ENCODE results near the gene GOPC. TPM values are rescaled to one million over a fixed set of nuclear protein-coding genes. Genes with fewer than 3 reads are reported as not detected.

The GOPC gene
- polyA plus RNA-seq, 2 donors = 8.6 to 12.1 TPM

- H3K4me1 ChIP-seq (ENCODE audit: control insufficient read depth in 2 of 2, insufficient read depth in 2 of 2, low read length in 1 of 2) = no peaks in the 10 kb centered on the region
- H3K9me3 ChIP-seq (ENCODE audit: control insufficient read depth in 2 of 2, insufficient read depth in 1 of 2, low read depth in 1 of 2, low read length in 1 of 2) = no peaks in the 10 kb centered on the region
- peaks cover 0 to 1% of the 10 kb centered on the region in 2 donors for H3K36me3 ChIP-seq (ENCODE audit: control insufficient read depth in 2 of 2, insufficient read depth in 2 of 2, low read length in 1 of 2)
- H3K27me3 ChIP-seq (ENCODE audit: control insufficient read depth in 1 of 2, insufficient read depth in 2 of 2, low read length in 2 of 2) = no peaks in the 10 kb centered on the region
- no peak overlapping the region for H3K27ac ChIP-seq (ENCODE audit: low read depth in 2 of 2, low read length in 1 of 2)
- WGBS, 2 donors = 99% methylated on average over 2 of the region's 2 CpGs
- no peak overlapping the region for H3K4me3 ChIP-seq (ENCODE audit: low read depth in 1 of 2, low read length in 2 of 2)
Measured at GRCh38 chr6:117568247-117568646, 34.1 kb downstream of the GOPC start.

GRCh38 chr6:117564681-117565080 is 37.6 kb downstream of the GOPC start:
- H3K27me3 ChIP-seq (ENCODE audit: control insufficient read depth in 1 of 2, insufficient read depth in 2 of 2, low read length in 2 of 2) = no peaks in the 10 kb centered on the region
- H3K4me1 ChIP-seq (ENCODE audit: control insufficient read depth in 2 of 2, insufficient read depth in 2 of 2, low read length in 1 of 2) = no peaks in the 10 kb centered on the region
- no peak overlapping the region for H3K4me3 ChIP-seq (ENCODE audit: low read depth in 1 of 2, low read length in 2 of 2)
- 77 to 92% methylated on average over 1 of the region's 1 CpG for WGBS, 2 donors
- no peaks in the 10 kb centered on the region for H3K9me3 ChIP-seq (ENCODE audit: control insufficient read depth in 2 of 2, insufficient read depth in 1 of 2, low read depth in 1 of 2, low read length in 1 of 2)
- no peaks in the 10 kb centered on the region for H3K36me3 ChIP-seq (ENCODE audit: control insufficient read depth in 2 of 2, insufficient read depth in 2 of 2, low read length in 1 of 2)
- no peak overlapping the region for H3K27ac ChIP-seq (ENCODE audit: low read depth in 2 of 2, low read length in 1 of 2)

DNA sequence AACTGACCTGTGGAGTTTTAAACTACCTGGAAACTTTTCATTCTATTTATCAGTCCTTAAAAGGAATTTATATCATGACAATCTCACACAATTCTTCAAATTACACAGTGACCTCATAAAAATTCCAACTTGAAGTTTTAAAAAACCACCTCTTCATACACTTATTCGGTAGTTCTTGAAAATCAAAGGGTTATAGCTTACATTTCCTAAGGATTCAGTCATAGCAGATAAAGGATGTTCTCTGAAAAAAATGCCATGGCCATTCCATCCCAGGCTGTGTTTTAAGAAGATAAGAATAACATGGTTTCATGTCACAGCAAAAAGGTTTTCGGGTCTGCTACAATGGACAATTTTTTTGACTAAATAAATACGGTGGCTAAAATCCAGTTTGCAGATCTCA is 41.2 kb downstream of the GOPC start:
- WGBS, 2 donors = 77 to 81% methylated on average over 3 of the region's 3 CpGs
- Histone ChIP-seq H3K9me3 (ENCODE audit: control insufficient read depth in 2 of 2, insufficient read depth in 1 of 2, low read depth in 1 of 2, low read length in 1 of 2) (no peaks in the 10 kb centered on the region), H3K4me1 (ENCODE audit: control insufficient read depth in 2 of 2, insufficient read depth in 2 of 2, low read length in 1 of 2) (no peaks in the 10 kb centered on the region), H3K27ac (ENCODE audit: low read depth in 2 of 2, low read length in 1 of 2) (no peak overlapping the region), H3K4me3 (ENCODE audit: low read depth in 1 of 2, low read length in 2 of 2) (no peak overlapping the region), H3K36me3 (ENCODE audit: control insufficient read depth in 2 of 2, insufficient read depth in 2 of 2, low read length in 1 of 2) (no peaks in the 10 kb centered on the region), H3K27me3 (ENCODE audit: control insufficient read depth in 1 of 2, insufficient read depth in 2 of 2, low read length in 2 of 2) (no peaks in the 10 kb centered on the region)

DNA sequence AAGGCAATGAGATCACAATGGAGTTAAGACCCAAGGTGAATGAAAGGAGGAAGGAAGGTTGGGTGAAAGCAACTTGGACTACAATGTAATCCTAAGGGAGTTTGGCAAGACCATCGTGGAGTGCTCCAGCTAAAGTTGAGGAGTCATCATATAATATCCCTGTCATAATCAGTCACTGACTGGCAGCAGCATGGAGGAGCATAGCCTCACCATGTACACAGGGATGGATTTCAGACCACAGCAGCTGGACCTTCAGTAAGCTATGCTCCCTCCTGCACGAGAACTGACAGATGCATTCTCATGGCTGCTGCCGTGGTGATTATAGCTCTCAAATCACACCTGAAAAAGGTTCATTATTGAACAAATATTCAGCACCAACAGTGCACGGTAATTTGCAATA is 43.0 kb downstream of the GOPC start:
- Histone ChIP-seq H3K4me3 (ENCODE audit: low read depth in 1 of 2, low read length in 2 of 2) (no peak overlapping the region), H3K27me3 (ENCODE audit: control insufficient read depth in 1 of 2, insufficient read depth in 2 of 2, low read length in 2 of 2) (no peaks in the 10 kb centered on the region), H3K9me3 (ENCODE audit: control insufficient read depth in 2 of 2, insufficient read depth in 1 of 2, low read depth in 1 of 2, low read length in 1 of 2) (no peaks in the 10 kb centered on the region), H3K36me3 (ENCODE audit: control insufficient read depth in 2 of 2, insufficient read depth in 2 of 2, low read length in 1 of 2) (no peaks in the 10 kb centered on the region), H3K27ac (ENCODE audit: low read depth in 2 of 2, low read length in 1 of 2) (no peak overlapping the region), H3K4me1 (ENCODE audit: control insufficient read depth in 2 of 2, insufficient read depth in 2 of 2, low read length in 1 of 2) (no peaks in the 10 kb centered on the region)
- WGBS, 2 donors = 75 to 83% methylated on average over 4 of the region's 4 CpGs

DNA sequence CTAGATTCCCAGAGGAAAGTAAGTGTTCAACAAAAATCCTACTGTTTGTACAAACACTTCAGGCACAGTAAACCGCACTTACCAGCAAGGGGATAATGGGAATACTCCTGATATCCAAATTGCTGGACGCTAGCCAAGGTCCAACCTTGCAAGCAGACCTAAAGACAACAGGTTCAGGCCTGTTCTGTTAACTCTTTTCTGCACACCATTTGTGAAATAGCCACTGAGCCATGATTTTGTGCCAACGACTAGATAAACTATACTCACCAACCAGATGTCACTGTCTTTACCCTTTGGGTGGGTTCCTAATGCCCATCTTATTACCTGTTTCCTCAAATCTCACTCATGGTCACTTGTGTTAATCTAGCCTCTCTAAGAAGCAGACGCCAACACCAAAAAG is 43.5 kb downstream of the GOPC start:
- no peaks in the 10 kb centered on the region for H3K36me3 ChIP-seq (ENCODE audit: control insufficient read depth in 2 of 2, insufficient read depth in 2 of 2, low read length in 1 of 2)
- no peaks in the 10 kb centered on the region for H3K27me3 ChIP-seq (ENCODE audit: control insufficient read depth in 1 of 2, insufficient read depth in 2 of 2, low read length in 2 of 2)
- 82 to 87% methylated on average over 4 of the region's 4 CpGs for WGBS, 2 donors
- H3K9me3 ChIP-seq (ENCODE audit: control insufficient read depth in 2 of 2, insufficient read depth in 1 of 2, low read depth in 1 of 2, low read length in 1 of 2) = no peaks in the 10 kb centered on the region
- H3K4me1 ChIP-seq (ENCODE audit: control insufficient read depth in 2 of 2, insufficient read depth in 2 of 2, low read length in 1 of 2) = no peaks in the 10 kb centered on the region
- H3K4me3 ChIP-seq (ENCODE audit: low read depth in 1 of 2, low read length in 2 of 2) = no peak overlapping the region
- H3K27ac ChIP-seq (ENCODE audit: low read depth in 2 of 2, low read length in 1 of 2) = no peak overlapping the region

- no peaks in the 10 kb centered on the region for H3K9me3 ChIP-seq (ENCODE audit: control insufficient read depth in 2 of 2, insufficient read depth in 1 of 2, low read depth in 1 of 2, low read length in 1 of 2)
- H3K4me1 ChIP-seq (ENCODE audit: control insufficient read depth in 2 of 2, insufficient read depth in 2 of 2, low read length in 1 of 2) = no peaks in the 10 kb centered on the region
- H3K36me3 ChIP-seq (ENCODE audit: control insufficient read depth in 2 of 2, insufficient read depth in 2 of 2, low read length in 1 of 2) = no peaks in the 10 kb centered on the region
- no peak overlapping the region for H3K27ac ChIP-seq (ENCODE audit: low read depth in 2 of 2, low read length in 1 of 2)
- WGBS, 2 donors = 85 to 86% methylated on average over 3 of the region's 3 CpGs
- H3K27me3 ChIP-seq (ENCODE audit: control insufficient read depth in 1 of 2, insufficient read depth in 2 of 2, low read length in 2 of 2) = no peaks in the 10 kb centered on the region
- H3K4me3 ChIP-seq (ENCODE audit: low read depth in 1 of 2, low read length in 2 of 2) = no peak overlapping the region
Measured at GRCh38 chr6:117557951-117558350, 44.4 kb downstream of the GOPC start.

- Histone ChIP-seq H3K36me3 (ENCODE audit: control insufficient read depth in 2 of 2, insufficient read depth in 2 of 2, low read length in 1 of 2) (no peaks in the 10 kb centered on the region), H3K4me3 (ENCODE audit: low read depth in 1 of 2, low read length in 2 of 2) (no peak overlapping the region), H3K9me3 (ENCODE audit: control insufficient read depth in 2 of 2, insufficient read depth in 1 of 2, low read depth in 1 of 2, low read length in 1 of 2) (no peaks in the 10 kb centered on the region), H3K27ac (ENCODE audit: low read depth in 2 of 2, low read length in 1 of 2) (no peak overlapping the region), H3K27me3 (ENCODE audit: control insufficient read depth in 1 of 2, insufficient read depth in 2 of 2, low read length in 2 of 2) (no peaks in the 10 kb centered on the region), H3K4me1 (ENCODE audit: control insufficient read depth in 2 of 2, insufficient read depth in 2 of 2, low read length in 1 of 2) (no peaks in the 10 kb centered on the region)
- 16 to 22% methylated on average over 5 of the region's 5 CpGs for WGBS, 2 donors
Measured at GRCh38 chr6:117555882-117556498, 46.3 kb downstream of the GOPC start.

DNA sequence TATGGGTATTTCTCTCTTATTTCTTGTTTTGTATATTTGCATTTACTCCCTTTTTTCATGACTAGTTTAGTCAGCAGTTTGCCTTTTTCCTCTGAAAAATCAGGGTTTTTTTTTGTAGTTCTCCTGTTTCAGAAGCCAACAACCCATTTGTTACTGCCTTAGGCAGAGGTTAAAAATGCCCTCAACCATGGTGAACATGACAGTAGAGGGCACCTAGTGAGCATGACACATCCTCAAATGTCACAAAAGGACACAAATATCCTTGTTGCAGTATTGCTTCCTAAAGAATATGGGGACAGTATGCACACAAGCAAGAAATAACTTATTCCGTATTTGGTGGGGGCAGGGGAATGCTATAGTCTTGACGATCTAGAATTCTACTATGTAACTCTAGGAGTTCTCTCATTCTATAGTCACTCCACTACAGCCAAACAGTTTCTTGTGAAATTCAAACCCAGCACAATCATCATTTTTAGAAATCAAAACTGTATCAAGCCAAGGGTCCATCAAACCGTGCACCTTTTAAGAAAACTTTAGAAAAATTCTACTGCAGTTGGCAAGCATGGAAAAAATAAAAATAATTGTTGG is 47.0 kb downstream of the GOPC start:
- 33 to 43% methylated on average over 3 of the region's 3 CpGs for WGBS, 2 donors
- H3K9me3 ChIP-seq (ENCODE audit: control insufficient read depth in 2 of 2, insufficient read depth in 1 of 2, low read depth in 1 of 2, low read length in 1 of 2) = no peaks in the 10 kb centered on the region
- no peaks in the 10 kb centered on the region for H3K36me3 ChIP-seq (ENCODE audit: control insufficient read depth in 2 of 2, insufficient read depth in 2 of 2, low read length in 1 of 2)
- H3K27ac ChIP-seq (ENCODE audit: low read depth in 2 of 2, low read length in 1 of 2) = no peak overlapping the region
- no peaks in the 10 kb centered on the region for H3K27me3 ChIP-seq (ENCODE audit: control insufficient read depth in 1 of 2, insufficient read depth in 2 of 2, low read length in 2 of 2)
- H3K4me1 ChIP-seq (ENCODE audit: control insufficient read depth in 2 of 2, insufficient read depth in 2 of 2, low read length in 1 of 2) = no peaks in the 10 kb centered on the region
- no peak overlapping the region for H3K4me3 ChIP-seq (ENCODE audit: low read depth in 1 of 2, low read length in 2 of 2)

DNA sequence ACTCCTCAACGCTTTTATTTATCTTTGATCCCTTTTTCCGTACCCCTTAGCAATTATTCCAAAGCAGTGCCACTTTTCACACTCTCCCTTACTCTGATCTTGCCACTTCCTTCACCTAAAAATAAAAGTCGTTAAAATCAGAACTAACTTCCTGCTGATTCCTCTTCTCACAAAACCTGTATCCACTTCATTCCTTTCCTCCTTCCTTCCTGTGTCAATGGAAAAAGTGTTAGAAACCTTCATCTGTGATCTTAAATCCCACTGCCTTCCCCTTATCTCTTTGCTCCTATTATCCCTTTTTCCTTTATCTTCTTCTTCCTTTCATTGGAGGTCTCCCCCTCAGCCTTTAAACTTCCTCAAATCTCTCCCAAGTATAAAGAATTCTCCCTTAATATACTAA is 49.2 kb downstream of the GOPC start:
- H3K4me1 ChIP-seq (ENCODE audit: control insufficient read depth in 2 of 2, insufficient read depth in 2 of 2, low read length in 1 of 2) = peaks cover 0 to 1% of the 10 kb centered on the region in 2 donors
- H3K9me3 ChIP-seq (ENCODE audit: control insufficient read depth in 2 of 2, insufficient read depth in 1 of 2, low read depth in 1 of 2, low read length in 1 of 2) = no peaks in the 10 kb centered on the region
- WGBS, 2 donors = 67 to 69% methylated on average over 3 of the region's 3 CpGs
- no peak overlapping the region for H3K27ac ChIP-seq (ENCODE audit: low read depth in 2 of 2, low read length in 1 of 2)
- peaks cover 0 to under 1% of the 10 kb centered on the region in 2 donors for H3K36me3 ChIP-seq (ENCODE audit: control insufficient read depth in 2 of 2, insufficient read depth in 2 of 2, low read length in 1 of 2)
- no peaks in the 10 kb centered on the region for H3K27me3 ChIP-seq (ENCODE audit: control insufficient read depth in 1 of 2, insufficient read depth in 2 of 2, low read length in 2 of 2)
- no peak overlapping the region for H3K4me3 ChIP-seq (ENCODE audit: low read depth in 1 of 2, low read length in 2 of 2)

DNA sequence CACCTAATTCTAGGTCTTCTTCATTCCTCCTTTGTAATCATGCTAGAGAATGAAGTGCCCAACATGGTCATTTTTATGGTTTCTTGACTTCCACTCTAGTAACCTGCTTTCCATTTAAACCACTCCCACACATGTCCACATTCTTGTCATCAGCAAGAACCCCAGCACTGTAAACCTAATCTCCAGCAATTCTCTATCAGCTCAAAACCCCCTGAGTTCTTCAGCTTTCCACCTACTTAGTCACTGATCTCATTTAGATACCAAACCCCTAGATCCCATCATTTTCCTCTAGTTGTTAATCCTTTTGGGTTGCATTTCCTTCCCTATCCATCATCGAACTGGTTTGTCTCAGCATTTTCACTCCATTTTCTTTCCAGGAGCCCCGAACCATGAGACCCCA is 49.7 kb downstream of the GOPC start:
- no peaks in the 10 kb centered on the region for H3K9me3 ChIP-seq (ENCODE audit: control insufficient read depth in 2 of 2, insufficient read depth in 1 of 2, low read depth in 1 of 2, low read length in 1 of 2)
- H3K4me3 ChIP-seq (ENCODE audit: low read depth in 1 of 2, low read length in 2 of 2) = no peak overlapping the region
- H3K36me3 ChIP-seq (ENCODE audit: control insufficient read depth in 2 of 2, insufficient read depth in 2 of 2, low read length in 1 of 2) = peaks cover 0 to 4% of the 10 kb centered on the region in 2 donors
- H3K27ac ChIP-seq (ENCODE audit: low read depth in 2 of 2, low read length in 1 of 2) = no peak overlapping the region
- 81 to 87% methylated on average over 2 of the region's 2 CpGs for WGBS, 2 donors
- H3K27me3 ChIP-seq (ENCODE audit: control insufficient read depth in 1 of 2, insufficient read depth in 2 of 2, low read length in 2 of 2) = no peaks in the 10 kb centered on the region
- peaks cover 0 to 3% of the 10 kb centered on the region in 2 donors for H3K4me1 ChIP-seq (ENCODE audit: control insufficient read depth in 2 of 2, insufficient read depth in 2 of 2, low read length in 1 of 2)
